HepG2 (cell line): Measurements from ENCODE around the gene DPH2. TPM values are rescaled to one million over a fixed set of nuclear protein-coding genes. Genes with fewer than 3 reads are reported as not detected.

Source experiments
- ATAC-seq: fragments of 200-7000 bp; cut with Tn5 transposase; 3 replicates; pipeline ENCODE4 v1.9.1; 2020; ENCODE audit warnings: mild to moderate bottlenecking, moderate library complexity
- BruUV-seq: library from RNA; stranded (reverse); fragments of 400-500 nt; replicated peaks from 2 replicates; lab custom pipeline; 2021; lab: Mats Ljungman, UMichigan
- CTCF ChIA-PET: fragments of 300-600 bp; formaldehyde crosslinking; extraction: SDS; loops from one replicate; lab custom pipeline; 2021; ENCODE audit warnings: low total read pairs, inconsistent platforms, low intra/inter-chr PET ratio; lab: Yijun Ruan, JAX
- POLR2A ChIA-PET: fragments of 350-600 bp; sonication (Branson Sonifier 250); formaldehyde crosslinking; loops from one replicate; lab custom pipeline; 2020; ENCODE audit warnings: antibody characterized with exemption, inconsistent platforms; lab: Yijun Ruan, JAX
- DNase-seq: peaks from one replicate; pipeline ENCODE4 v3.0.0-alpha.2; 2015; ENCODE audit warnings: low spot score
- FAIRE-seq: peaks from 3 replicates; lab custom pipeline; 2011; peaks lifted over from hg19 to GRCh38; lab: Jason Lieb, UNC
- H2AFZ ChIP-seq: one replicate; pipeline ENCODE4 v1.6.1; 2011; ENCODE audit warnings: low read length, inconsistent platforms
- H3K27ac ChIP-seq: fragments of 300-600 bp; 3 replicates; pipeline ENCODE4 v1.8.0; 2011; ENCODE audit warnings: mixed run types, mild to moderate bottlenecking, mixed read lengths, low read length, inconsistent platforms; ENCODE audit not compliant: insufficient read depth; ENCODE audit errors: extremely low read length
- H3K27me3 ChIP-seq, 2 experiments: fragments of 200-600 bp in 1 of 2; 2 replicates in 1 of 2; 3 replicates in 1 of 2; pipeline versions ENCODE4 v1.6.0 to v1.8.0; 2011; ENCODE audit warnings: low read length in 2 of 2, mild to moderate bottlenecking in 2 of 2, moderate library complexity in 2 of 2, inconsistent platforms in 1 of 2; ENCODE audit not compliant: insufficient read depth in 2 of 2, control insufficient read depth in 1 of 2
- H3K36me3 ChIP-seq, 2 experiments: fragments of 200-600 bp in 1 of 2; replicated peaks in 1 of 2; 2 replicates in 1 of 2; 3 replicates in 1 of 2; pipeline versions ENCODE4 v1.5.1 to v1.8.0; 2011; ENCODE audit warnings: low read length in 2 of 2, inconsistent platforms in 1 of 2; ENCODE audit not compliant: insufficient read depth in 2 of 2, control insufficient read depth in 1 of 2
- H3K4me1 ChIP-seq: 2 replicates; pipeline ENCODE4 v1.5.1; 2012; ENCODE audit warnings: low read length, inconsistent platforms; ENCODE audit not compliant: insufficient read depth
- H3K4me2 ChIP-seq: 2 replicates; pipeline ENCODE4 v1.6.0; 2011; ENCODE audit warnings: low read depth, low read length, inconsistent platforms
- H3K4me3 ChIP-seq, 3 experiments: fragments of 200-600 bp in 1 of 3; sonication (generic), shearing (Covaris generic) in 1 of 3; replicated peaks in 1 of 3; 2 replicates each; pipeline ENCODE4 v1.5.1; 2011 to 2016; ENCODE audit warnings: low read length in 3 of 3, inconsistent platforms in 2 of 3, low read depth in 2 of 3, mild to moderate bottlenecking in 2 of 3, control low read depth in 1 of 3, mixed read lengths in 1 of 3; ENCODE audit not compliant: insufficient read depth in 1 of 3
- H3K79me2 ChIP-seq: one replicate; pipeline ENCODE4 v1.6.1; 2011; ENCODE audit warnings: low read length, inconsistent platforms; ENCODE audit not compliant: insufficient read depth
- H3K9ac ChIP-seq: 2 replicates; pipeline ENCODE4 v1.6.0; 2011; ENCODE audit warnings: mild to moderate bottlenecking, low read depth, low read length, inconsistent platforms; ENCODE audit not compliant: insufficient read depth
- H3K9me3 ChIP-seq: 2 replicates; pipeline ENCODE4 v1.5.1; 2012; ENCODE audit warnings: mild to moderate bottlenecking, low read length
- H4K20me1 ChIP-seq: 2 replicates; pipeline ENCODE4 v1.6.0; 2011; ENCODE audit warnings: inconsistent platforms, mild to moderate bottlenecking, low read length, moderate library complexity; ENCODE audit not compliant: insufficient read depth
- CREM ChIP-seq, 2 experiments: sonication (generic) in 1 of 2; formaldehyde crosslinking in 1 of 2; IDR thresholded peaks; 2 replicates each; pipeline versions ENCODE4 v1.4.0 to v1.6.1; 2016 to 2020; ENCODE audit warnings: antibody characterized with exemption in 1 of 2, mild to moderate bottlenecking in 1 of 2, missing genetic modification reagents in 1 of 2
- ELF1 ChIP-seq: sonication (generic); formaldehyde crosslinking; IDR thresholded peaks from 2 replicates; pipeline ENCODE4 v1.4.0; 2020; ENCODE audit warnings: missing genetic modification reagents
- HCFC1 ChIP-seq: fragments of 150-350 bp; IDR thresholded peaks from 2 replicates; pipeline ENCODE4 v1.6.1; 2014; ENCODE audit warnings: low read depth, low read length
- KDM5A ChIP-seq: fragments of 200-600 bp; sonication (generic); IDR thresholded peaks from 2 replicates; pipeline ENCODE4 v1.7.0; 2018; ENCODE audit warnings: antibody characterized with exemption, mild to moderate bottlenecking, low read length, borderline replicate concordance
- NFATC3 ChIP-seq: sonication (generic); formaldehyde crosslinking; IDR thresholded peaks from 2 replicates; pipeline ENCODE4 v1.5.1; 2020; ENCODE audit warnings: mild to moderate bottlenecking, missing genetic modification reagents
- POGK ChIP-seq: sonication (generic); formaldehyde crosslinking; conservative IDR thresholded peaks from 2 replicates; pipeline ENCODE4 v1.8.0; 2022; ENCODE audit warnings: mild to moderate bottlenecking, moderate library complexity, missing genetic modification reagents
- TBL1XR1 ChIP-seq: fragments of 150-350 bp; IDR thresholded peaks from 2 replicates; pipeline ENCODE4 v1.6.1; 2014; ENCODE audit warnings: borderline replicate concordance, low read length; ENCODE audit not compliant: partially characterized antibody
- TGIF2 ChIP-seq: IDR thresholded peaks from 2 replicates; pipeline ENCODE4 v1.6.1; 2016; ENCODE audit warnings: control low read depth, missing compliant biosample characterization
- ZKSCAN5 ChIP-seq: sonication (generic); formaldehyde crosslinking; IDR thresholded peaks from 2 replicates; pipeline ENCODE4 v1.5.1; 2020; ENCODE audit warnings: mild to moderate bottlenecking, missing genetic modification reagents
- ZNF138 ChIP-seq: sonication (generic); formaldehyde crosslinking; IDR thresholded peaks from 2 replicates; pipeline ENCODE4 v1.5.0; 2020; ENCODE audit warnings: mild to moderate bottlenecking, low read depth, missing genetic modification reagents
- ZNF180 ChIP-seq: sonication (generic); formaldehyde crosslinking; IDR thresholded peaks from 2 replicates; pipeline ENCODE4 v1.4.0; 2020; ENCODE audit warnings: low read depth, missing genetic modification reagents, borderline replicate concordance
- WGBS: methylation state at CpG from one replicate; pipeline ENCODE4 v1.1.6; 2017; ENCODE audit warnings: low lambda C conversion rate; 5-methylcytosine and 5-hydroxymethylcytosine counted together
- in situ Hi-C: cut with HindIII; loops from 2 replicates; pipeline ENCODE4 v1.10.0; 2017; ENCODE audit warnings: low pct_unique_long_range_greater_than_20kb; ENCODE audit not compliant: extremely low pct_ligation_motif_present
- intact Hi-C: fragments of 100-400 bp; cut with micrococcal nuclease; formaldehyde crosslinking; loops from one replicate; pipeline ENCODE4 v1.10.0; 2022; ENCODE audit not compliant: unreplicated experiment
- polyA plus RNA-seq, 8 experiments: library from polyadenylated mRNA; depleted of rRNA in 3 of 8; stranded (reverse) in 7 of 8; unstranded in 1 of 8; fragments of >200 nt; fragmentation: Illumina TruSeq in 4 of 8; extraction: Trizol in 4 of 8; gene quantifications; 2 replicates each; pipeline versions ENCODE4 v1.2.1 to v1.2.3, GENCODE V29; 2011 to 2016; ENCODE audit warnings: low read depth in 4 of 8, missing spikeins in 1 of 8, mixed read lengths in 1 of 8; ENCODE audit not compliant: insufficient read depth in 1 of 8
- total RNA-seq, 5 experiments: library from RNA; depleted of rRNA; stranded (reverse); fragments of >200 nt; fragmentation: Illumina TruSeq; extraction: Trizol; gene quantifications; 2 replicates each; pipeline ENCODE4 v1.2.3, GENCODE V29; 2016; ENCODE audit warnings: low read depth in 1 of 5

DPH2 gene
- total and polyA plus RNA-seq, 2 of the 13 experiments (the other 11 are each of a cell fraction or from before 2014, with no cell fraction given) = 32.2 to 38.3 TPM

GRCh38 chr1:43951021-43951985 is 18.5 kb upstream of the DPH2 start:
- H3K79me2 ChIP-seq = peaks cover 11% of the 10 kb centered on the region
- no peak overlapping the region for H3K9ac ChIP-seq
- ATAC-seq = no peak
- intact Hi-C loops = no loop called here
- peaks cover 0 to under 1% of the 10 kb centered on the region in 2 experiments; a peak in 1 of 5 replicates for H3K36me3 ChIP-seq
- no peak for DNase-seq
- POLR2A ChIA-PET = interaction anchor here (1.3 kb wide), 1 partner anchor 19 kb away, joined by 3 read pairs; the partner anchor contains the start of gene DPH2
- no peak overlapping the region for H3K4me2 ChIP-seq
- H4K20me1 ChIP-seq = no peaks in the 10 kb centered on the region
- no peak overlapping the region for H3K4me3 ChIP-seq
- no TSS peak for BruUV-seq
- no peak overlapping the region for H3K27ac ChIP-seq
- in situ Hi-C loops = no loop called here
- CTCF ChIA-PET = no interaction called here
- no peaks in the 10 kb centered on the region; a peak in 1 of 5 replicates for H3K27me3 ChIP-seq
- peaks cover 14% of the 10 kb centered on the region for H3K4me1 ChIP-seq
- no peaks in the 10 kb centered on the region for H3K9me3 ChIP-seq
- no peak for TF ChIP-seq NFATC3
- no peak for TF ChIP-seq KDM5A
- no peak for TF ChIP-seq ZKSCAN5 (CRISPR knock-in tag)
- no peak for TF ChIP-seq CREM (IDR thresholded peaks at IDR 0.05)
- TF ChIP-seq CREM (CRISPR knock-in tag; IDR thresholded peaks at IDR 0.05) = no peak
- TF ChIP-seq ZNF180 = no peak
- TF ChIP-seq TGIF2 (CRISPR knock-in tag) = no peak
- TF ChIP-seq ZNF138 = no peak
- no peak for TF ChIP-seq ELF1 (CRISPR knock-in tag)
- no peak for TF ChIP-seq TBL1XR1
- no peak for TF ChIP-seq HCFC1
- no peak for TF ChIP-seq POGK (CRISPR knock-in tag)
- FAIRE-seq = no peak
- no peak overlapping the region for H2AFZ ChIP-seq
- WGBS = 99% methylated on average over 4 of the region's 4 CpGs
